Measurements from ENCODE around the gene ZNG1E. TPM values are rescaled to one million over a fixed set of nuclear protein-coding genes. Genes with fewer than 3 reads are reported as not detected.
A peak's percentile ranks its signal among the peaks of the same experiment; 100 is the strongest.
"Not testable (repeated sequence)": the region's sequence is repeated elsewhere in the genome, so short reads cannot be mapped to it uniquely, and the experiment has no call there.

The ZNG1E gene
- 9.2 TPM for total RNA-seq

- not testable (repeated sequence) for H3K36me3 ChIP-seq
- peak; percentile 9 to 74 for DNase-seq (ENCODE audit: low spot score in 2 of 2)
These were observed at the start of gene ZNG1E for GRCh38 chr9:65675589-65676021. Gene ZNG1E, plus strand, starts transcription at chr9:65675928. Its CDS starts 49 bp downstream, at chr9:65675977.

GRCh38 chr9:65673579-65673978 lies 2.1 kb upstream of the ZNG1E start:
- H3K9me3 ChIP-seq; H3K36me3 ChIP-seq; H3K4me1 ChIP-seq; intact Hi-C loops (cut with DNase I); DNase-seq (ENCODE audit: low spot score in 2 of 2); H3K27ac ChIP-seq; H3K27me3 ChIP-seq; H3K4me3 ChIP-seq: not testable (repeated sequence)

More at GRCh38 chr9:65675589-65676021, at the start of gene ZNG1E:
- Histone ChIP-seq H3K27ac (peak within 1 kb of the TSS; percentile 61 to 68), H3K4me3 (peak within 1 kb of the TSS; percentile 51 to 57)
- H3K27me3 ChIP-seq; H3K9me3 ChIP-seq; H3K4me1 ChIP-seq; intact Hi-C loops (cut with DNase I): not testable (repeated sequence)

- intact Hi-C loops (cut with DNase I); H3K4me3 ChIP-seq; H3K9me3 ChIP-seq; H3K27me3 ChIP-seq; H3K27ac ChIP-seq; H3K36me3 ChIP-seq; H3K4me1 ChIP-seq: not testable (repeated sequence)
- DNase-seq (ENCODE audit: low spot score in 2 of 2) = peak in 1 of 2 donors; percentile 58
These were observed 710 bp upstream of the ZNG1E start for GRCh38 chr9:65675018-65675417.

DNA sequence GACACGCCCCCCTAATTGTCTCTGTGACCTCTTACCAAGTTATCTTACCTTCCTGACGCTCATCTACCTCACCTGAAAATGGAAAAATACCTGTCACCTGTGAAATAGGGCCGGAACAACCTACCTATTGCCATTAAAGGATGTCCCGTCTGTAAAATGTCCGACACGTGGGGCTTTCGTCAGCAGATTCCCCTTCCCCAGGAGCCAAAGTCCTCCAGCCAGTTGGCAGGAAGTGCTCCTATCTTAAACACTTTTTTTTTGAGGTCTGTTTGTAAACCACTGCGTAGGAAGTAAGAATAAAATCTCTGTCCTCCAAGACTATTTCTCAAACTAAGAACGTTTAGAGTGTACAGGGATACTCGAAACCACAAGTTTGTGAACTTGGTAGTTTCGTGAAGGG lies 661 bp downstream of the ZNG1E start:
- intact Hi-C loops (cut with DNase I); H3K9me3 ChIP-seq; DNase-seq (ENCODE audit: low spot score in 2 of 2); H3K36me3 ChIP-seq; H3K27me3 ChIP-seq; H3K4me1 ChIP-seq: not testable (repeated sequence)
- Histone ChIP-seq H3K4me3 (peak overlapping the region in 1 of 2 donors; percentile 49), H3K27ac (peak overlapping the region; percentile 49 to 68)

GRCh38 chr9:65678533-65678932 lies 2.8 kb downstream of the ZNG1E start:
- H3K9me3 ChIP-seq; H3K27me3 ChIP-seq; DNase-seq (ENCODE audit: low spot score in 2 of 2); H3K27ac ChIP-seq; intact Hi-C loops (cut with DNase I); H3K4me1 ChIP-seq; H3K36me3 ChIP-seq; H3K4me3 ChIP-seq: not testable (repeated sequence)
- TF ChIP-seq, protein P1, sequence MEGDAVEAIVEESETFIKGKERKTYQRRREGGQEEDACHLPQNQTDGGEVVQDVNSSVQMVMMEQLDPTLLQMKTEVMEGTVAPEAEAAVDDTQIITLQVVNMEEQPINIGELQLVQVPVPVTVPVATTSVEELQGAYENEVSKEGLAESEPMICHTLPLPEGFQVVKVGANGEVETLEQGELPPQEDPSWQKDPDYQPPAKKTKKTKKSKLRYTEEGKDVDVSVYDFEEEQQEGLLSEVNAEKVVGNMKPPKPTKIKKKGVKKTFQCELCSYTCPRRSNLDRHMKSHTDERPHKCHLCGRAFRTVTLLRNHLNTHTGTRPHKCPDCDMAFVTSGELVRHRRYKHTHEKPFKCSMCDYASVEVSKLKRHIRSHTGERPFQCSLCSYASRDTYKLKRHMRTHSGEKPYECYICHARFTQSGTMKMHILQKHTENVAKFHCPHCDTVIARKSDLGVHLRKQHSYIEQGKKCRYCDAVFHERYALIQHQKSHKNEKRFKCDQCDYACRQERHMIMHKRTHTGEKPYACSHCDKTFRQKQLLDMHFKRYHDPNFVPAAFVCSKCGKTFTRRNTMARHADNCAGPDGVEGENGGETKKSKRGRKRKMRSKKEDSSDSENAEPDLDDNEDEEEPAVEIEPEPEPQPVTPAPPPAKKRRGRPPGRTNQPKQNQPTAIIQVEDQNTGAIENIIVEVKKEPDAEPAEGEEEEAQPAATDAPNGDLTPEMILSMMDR (IDR thresholded peaks at IDR 0.05) = peak in 1 of 3 experiments; percentile 22

DNA sequence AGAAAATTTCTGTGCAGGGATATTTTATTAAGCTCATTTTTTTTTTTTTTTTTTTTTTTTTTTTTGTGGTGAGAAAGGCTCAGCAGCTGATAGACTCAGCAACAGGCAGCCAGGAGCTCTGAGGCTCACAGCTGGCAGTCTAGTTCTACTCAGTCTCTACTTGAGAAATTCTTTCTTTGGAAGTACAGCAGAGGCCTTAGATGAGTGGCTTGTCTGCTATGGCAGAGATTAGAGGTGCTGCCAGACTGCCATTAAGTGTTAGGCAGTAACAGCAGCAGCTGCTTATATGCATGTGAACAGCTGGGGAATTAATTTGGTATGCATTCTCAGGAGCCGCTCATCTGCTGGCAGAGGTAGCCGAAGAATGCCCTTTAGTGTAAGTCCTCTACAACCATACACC lies 27.8 kb downstream of the ZNG1E start:
- not testable (repeated sequence) for DNase-seq (ENCODE audit: low spot score in 2 of 2); H3K9me3 ChIP-seq

GRCh38 chr9:65714445-65714844 lies 38.7 kb downstream of the ZNG1E start:
- H3K4me3 ChIP-seq; H3K27me3 ChIP-seq; H3K4me1 ChIP-seq; H3K27ac ChIP-seq; H3K36me3 ChIP-seq; DNase-seq (ENCODE audit: low spot score in 2 of 2); intact Hi-C loops (cut with DNase I); H3K9me3 ChIP-seq: not testable (repeated sequence)

More for the DNA sequence above, 27.8 kb downstream of the ZNG1E start:
- H3K4me1 ChIP-seq; H3K27ac ChIP-seq; H3K36me3 ChIP-seq; H3K27me3 ChIP-seq; intact Hi-C loops (cut with DNase I); H3K4me3 ChIP-seq: not testable (repeated sequence)

DNA sequence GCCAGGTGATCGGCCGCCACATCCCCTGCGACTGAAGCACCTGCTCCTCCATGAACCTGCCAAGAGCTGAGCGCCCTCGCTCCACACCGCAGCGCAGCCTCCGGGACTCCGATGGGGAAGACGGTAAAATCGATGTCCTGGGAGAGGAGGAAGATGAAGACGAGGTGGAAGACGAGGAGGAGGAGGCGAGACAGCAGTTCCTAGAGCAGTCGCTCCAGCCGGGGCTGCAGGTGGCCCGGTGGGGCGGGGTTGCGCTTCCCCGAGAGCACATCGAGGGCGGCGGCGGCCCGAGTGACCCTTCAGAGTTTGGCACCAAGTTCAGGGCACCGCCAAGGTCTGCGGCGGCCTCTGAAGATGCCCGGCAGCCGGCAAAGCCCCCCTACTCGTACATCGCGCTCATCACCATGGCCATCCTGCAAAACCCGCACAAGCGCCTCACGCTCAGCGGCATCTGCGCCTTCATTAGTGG lies 61.4 kb downstream of the ZNG1E start, which contains the start of gene FOXD4L4:
TSS of gene FOXD4L4 (plus strand) at position 51 of the 469 bp plus-strand sequence. CDS start at position 51, 0 bp downstream.
- H3K4me3 ChIP-seq; H3K27me3 ChIP-seq; intact Hi-C loops (cut with DNase I); H3K27ac ChIP-seq; DNase-seq (ENCODE audit: low spot score in 2 of 2); H3K9me3 ChIP-seq; H3K4me1 ChIP-seq; H3K36me3 ChIP-seq: not testable (repeated sequence)

- DNase-seq (ENCODE audit: low spot score in 2 of 2); H3K9me3 ChIP-seq; intact Hi-C loops (cut with DNase I); H3K36me3 ChIP-seq; H3K4me1 ChIP-seq; H3K27me3 ChIP-seq; H3K4me3 ChIP-seq; H3K27ac ChIP-seq: not testable (repeated sequence)
These were observed 62.4 kb downstream of the ZNG1E start for GRCh38 chr9:65738133-65738532.

Other genes with a start within 250 kb of the ZNG1E start
- gene FOXD4L4, start 61.2 kb downstream of the ZNG1E start, total RNA-seq = not detected

Data from ascending aorta (tissue), 2 donors.